Lower leg skin (tissue), 4 donors: ENCODE results near the gene MYO18B. TPM values are rescaled to one million over a fixed set of nuclear protein-coding genes. Genes with fewer than 3 reads are reported as not detected.

Experiments
- DNase-seq, 2 donors: peaks; one replicate each; pipeline ENCODE4 v3.0.0-alpha.2; 2019; ENCODE audit warnings: low spot score in 2 of 2
- H3K4me3 ChIP-seq: fragments of 200-600 bp; sonication (generic); 2 replicates; pipeline ENCODE4 v1.5.1; 2017; ENCODE audit warnings: mild to moderate bottlenecking, low read depth; ENCODE audit not compliant: poor library complexity, severe bottlenecking
- POLR2A ChIP-seq, 2 donors: fragments of 450-650 bp; IDR thresholded peaks; one replicate each; pipeline ENCODE4 v1.6.1; 2016 to 2017; ENCODE audit warnings: antibody characterized with exemption in 2 of 2, mild to moderate bottlenecking in 1 of 2, moderate library complexity in 1 of 2
- WGBS, 2 donors: methylation state at CpG; one replicate each; pipeline ENCODE4 v1.1.5; 2018; 5-methylcytosine and 5-hydroxymethylcytosine counted together
- intact Hi-C: fragments of 100-400 bp; cut with DNase I; formaldehyde crosslinking; loops from one replicate; pipeline ENCODE4 v1.15.0; 2023; ENCODE audit warnings: low total_unique reads
- total RNA-seq, 4 donors: library from RNA; depleted of rRNA; stranded (reverse); fragments of >200 nt; gene quantifications; one replicate each; pipeline ENCODE4 v1.1.0, GENCODE V29; 2016
- TF ChIP-seq, protein P1 (sequence below), 3 donors: fragments of 450-650 bp; IDR thresholded peaks; one replicate each; pipeline ENCODE4 v1.5.1; 2016; ENCODE audit warnings: antibody characterized with exemption in 3 of 3, mild to moderate bottlenecking in 3 of 3, moderate library complexity in 2 of 3

Gene MYO18B
- total RNA-seq, 4 donors from 2014 or later = 1.5 to 3.4 TPM; not detected in 2

DNA sequence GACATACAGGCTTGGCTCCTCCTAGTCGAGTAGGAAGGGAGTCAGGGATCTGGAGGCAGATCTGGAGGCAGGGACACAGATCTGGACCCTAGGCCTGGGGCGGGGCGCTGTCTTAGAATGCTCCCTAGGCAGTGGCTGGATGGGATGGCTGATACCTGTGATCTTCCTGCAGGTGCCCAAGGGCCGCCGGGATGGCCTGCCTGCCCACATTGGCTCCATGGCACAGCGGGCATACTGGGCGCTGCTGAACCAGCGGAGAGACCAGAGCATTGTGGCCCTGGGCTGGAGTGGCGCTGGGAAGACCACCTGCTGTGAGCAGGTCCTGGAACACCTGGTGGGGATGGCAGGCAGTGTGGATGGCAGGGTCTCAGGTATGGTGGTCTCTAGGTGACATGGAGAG lies 35.4 kb downstream of the MYO18B start:
- intact Hi-C loops = no loop called here
- TF ChIP-seq, protein P1, sequence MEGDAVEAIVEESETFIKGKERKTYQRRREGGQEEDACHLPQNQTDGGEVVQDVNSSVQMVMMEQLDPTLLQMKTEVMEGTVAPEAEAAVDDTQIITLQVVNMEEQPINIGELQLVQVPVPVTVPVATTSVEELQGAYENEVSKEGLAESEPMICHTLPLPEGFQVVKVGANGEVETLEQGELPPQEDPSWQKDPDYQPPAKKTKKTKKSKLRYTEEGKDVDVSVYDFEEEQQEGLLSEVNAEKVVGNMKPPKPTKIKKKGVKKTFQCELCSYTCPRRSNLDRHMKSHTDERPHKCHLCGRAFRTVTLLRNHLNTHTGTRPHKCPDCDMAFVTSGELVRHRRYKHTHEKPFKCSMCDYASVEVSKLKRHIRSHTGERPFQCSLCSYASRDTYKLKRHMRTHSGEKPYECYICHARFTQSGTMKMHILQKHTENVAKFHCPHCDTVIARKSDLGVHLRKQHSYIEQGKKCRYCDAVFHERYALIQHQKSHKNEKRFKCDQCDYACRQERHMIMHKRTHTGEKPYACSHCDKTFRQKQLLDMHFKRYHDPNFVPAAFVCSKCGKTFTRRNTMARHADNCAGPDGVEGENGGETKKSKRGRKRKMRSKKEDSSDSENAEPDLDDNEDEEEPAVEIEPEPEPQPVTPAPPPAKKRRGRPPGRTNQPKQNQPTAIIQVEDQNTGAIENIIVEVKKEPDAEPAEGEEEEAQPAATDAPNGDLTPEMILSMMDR (IDR thresholded peaks at IDR 0.05) = no peak
- no peak for DNase-seq
- H3K4me3 ChIP-seq = no peak overlapping the region
- 71 to 89% methylated on average over 6 to 9 of the region's 9 CpGs for WGBS, 2 donors

DNA sequence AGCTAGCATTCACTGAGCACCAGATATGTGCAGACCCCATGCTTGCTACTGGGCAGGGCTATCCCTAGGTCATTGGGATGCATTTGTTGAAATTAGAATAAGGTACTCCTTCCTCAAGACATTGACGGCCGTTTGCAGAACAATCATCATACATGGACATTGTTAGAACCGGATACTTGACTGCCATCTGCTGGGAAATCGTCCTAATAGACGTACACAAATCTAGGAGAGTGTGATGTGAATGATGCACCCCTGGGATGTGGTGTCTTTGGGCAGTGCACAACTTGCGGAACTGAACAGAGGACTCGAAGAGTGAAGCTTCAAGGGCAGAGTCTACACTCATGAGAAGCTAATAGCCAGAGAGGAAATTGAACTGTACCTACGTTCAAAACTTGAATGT lies 35.9 kb downstream of the MYO18B start:
- H3K4me3 ChIP-seq = no peak overlapping the region
- no peak for TF ChIP-seq POLR2A (IDR thresholded peaks at IDR 0.05)
- TF ChIP-seq, protein P1 (IDR thresholded peaks at IDR 0.05) = no peak
- intact Hi-C loops = no loop called here
- WGBS, 2 donors = 36 to 40% methylated on average over 8 of the region's 8 CpGs
- no peak for DNase-seq

DNA sequence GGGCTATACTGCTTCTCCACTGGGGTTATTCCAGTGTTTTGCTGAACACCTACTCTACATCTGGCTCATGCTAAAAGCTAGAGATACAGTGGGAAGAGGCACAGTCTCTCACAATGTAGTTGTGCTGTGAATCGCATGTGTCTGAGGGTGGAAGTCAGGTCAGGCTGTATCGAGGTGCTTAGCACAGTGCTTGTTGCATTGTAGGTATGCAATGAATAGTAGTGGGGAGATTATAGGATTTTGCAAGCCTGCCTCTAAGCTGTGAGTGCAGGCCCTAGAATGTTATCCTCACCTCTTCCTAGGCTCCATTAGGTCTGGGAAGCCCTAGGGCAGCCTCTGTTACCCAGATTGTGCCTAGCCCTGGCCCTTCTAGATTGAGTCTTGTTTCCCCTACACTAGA lies 37.4 kb downstream of the MYO18B start:
- no peak for DNase-seq
- 89 to 97% methylated on average over 2 of the region's 2 CpGs for WGBS, 2 donors
- H3K4me3 ChIP-seq = no peak overlapping the region
- intact Hi-C loops = no loop called here
- TF ChIP-seq POLR2A (IDR thresholded peaks at IDR 0.05) = no peak

DNA sequence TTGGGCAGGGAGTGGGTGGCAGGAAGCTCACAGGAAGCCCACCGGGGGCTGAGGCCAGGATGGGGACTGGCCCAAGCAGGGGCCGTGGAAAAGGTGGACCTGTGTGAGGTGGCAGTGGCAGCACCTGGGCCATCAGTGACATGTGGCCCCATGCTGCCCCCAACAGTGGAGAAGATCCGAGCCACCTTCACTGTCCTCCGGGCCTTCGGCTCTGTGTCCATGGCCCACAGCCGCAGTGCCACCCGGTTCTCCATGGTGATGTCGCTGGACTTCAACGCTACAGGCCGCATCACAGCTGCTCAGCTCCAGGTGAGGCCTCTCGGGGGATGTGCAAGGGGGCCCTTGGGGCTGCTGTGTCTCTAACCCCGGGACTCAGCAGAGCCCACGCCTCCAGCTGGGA lies 37.9 kb downstream of the MYO18B start:
- no peak for DNase-seq
- TF ChIP-seq, protein P1 (IDR thresholded peaks at IDR 0.05) = no peak
- no peak for TF ChIP-seq POLR2A (IDR thresholded peaks at IDR 0.05)
- 88 to 90% methylated on average over 9 to 13 of the region's 13 CpGs for WGBS, 2 donors
- intact Hi-C loops = no loop called here
- no peak overlapping the region for H3K4me3 ChIP-seq

DNA sequence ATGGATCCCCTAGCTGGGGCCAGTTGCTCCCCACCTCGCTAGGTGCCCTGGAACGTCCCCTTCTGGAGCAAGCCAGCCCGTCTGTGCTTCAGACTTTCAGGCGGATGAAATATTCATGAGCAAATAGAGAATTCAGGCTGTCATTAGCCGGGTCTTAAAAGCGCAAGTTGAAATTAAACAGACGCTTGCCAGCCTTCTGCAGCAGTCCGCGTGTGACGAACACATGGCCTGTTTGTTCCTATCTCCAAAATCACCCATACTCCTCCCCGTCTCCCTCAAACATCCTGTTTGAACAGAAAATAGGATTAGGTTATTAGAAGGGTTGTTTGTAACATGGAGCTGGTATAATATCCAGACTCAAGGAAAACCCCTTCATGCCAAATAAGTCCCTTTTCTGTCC lies 38.7 kb downstream of the MYO18B start:
- TF ChIP-seq, protein P1 (IDR thresholded peaks at IDR 0.05) = no peak
- H3K4me3 ChIP-seq = no peak overlapping the region
- intact Hi-C loops = no loop called here
- 56 to 64% methylated on average over 11 of the region's 11 CpGs for WGBS, 2 donors
- no peak for DNase-seq

DNA sequence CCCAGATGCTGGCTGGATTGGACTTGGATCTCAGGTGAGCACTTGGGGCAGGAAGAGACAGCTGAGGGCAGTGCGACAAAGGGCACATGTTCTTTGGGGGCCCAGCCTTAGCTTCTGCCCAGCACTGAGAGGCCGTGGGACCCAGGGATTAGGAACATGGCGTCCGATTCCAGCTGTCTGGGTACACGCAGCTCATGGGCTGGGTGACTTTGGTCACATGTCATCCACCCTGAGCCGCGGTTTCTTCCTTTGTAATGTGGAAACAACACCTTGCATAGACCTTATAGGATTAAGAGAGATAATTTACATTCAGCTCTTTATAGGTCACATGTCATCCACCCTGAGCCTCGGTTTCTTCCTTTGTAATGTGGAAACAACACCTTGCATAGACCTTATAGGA lies 39.8 kb downstream of the MYO18B start:
- intact Hi-C loops = no loop called here
- 83 to 92% methylated on average over 8 of the region's 8 CpGs for WGBS, 2 donors
- no peak for TF ChIP-seq POLR2A (IDR thresholded peaks at IDR 0.05)
- TF ChIP-seq, protein P1 (IDR thresholded peaks at IDR 0.05) = no peak

More for the DNA sequence above, 39.8 kb downstream of the MYO18B start:
- DNase-seq = no peak
- H3K4me3 ChIP-seq = no peak overlapping the region
